Measurements from ENCODE around the gene PRG2.

DNA sequence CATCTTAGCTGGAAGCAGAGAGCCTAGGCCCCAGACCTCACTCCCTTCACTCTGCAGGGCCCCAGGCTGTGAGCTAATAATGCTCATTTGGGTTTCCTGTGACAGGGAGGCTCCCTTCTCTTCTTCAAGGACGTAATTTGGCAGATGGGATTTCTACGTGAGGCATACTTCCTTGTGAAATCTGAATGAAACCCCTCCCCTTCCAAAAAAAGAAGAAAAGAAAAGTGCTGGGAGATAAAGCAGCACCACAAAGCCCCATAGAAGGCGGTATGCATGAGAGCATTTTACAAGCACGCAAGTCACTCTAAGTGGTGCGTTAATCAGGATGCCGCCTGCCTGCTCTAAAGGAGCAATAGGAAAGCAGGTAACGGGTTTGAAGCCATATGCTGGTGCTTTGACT is 46.6 kb downstream of the PRG2 start:
- no peak for TF ChIP-seq EZH2phosphoT487 (IDR thresholded peaks at IDR 0.05; ENCODE audit: borderline replicate concordance, low read depth, low read length)
- TF ChIP-seq, protein P1, sequence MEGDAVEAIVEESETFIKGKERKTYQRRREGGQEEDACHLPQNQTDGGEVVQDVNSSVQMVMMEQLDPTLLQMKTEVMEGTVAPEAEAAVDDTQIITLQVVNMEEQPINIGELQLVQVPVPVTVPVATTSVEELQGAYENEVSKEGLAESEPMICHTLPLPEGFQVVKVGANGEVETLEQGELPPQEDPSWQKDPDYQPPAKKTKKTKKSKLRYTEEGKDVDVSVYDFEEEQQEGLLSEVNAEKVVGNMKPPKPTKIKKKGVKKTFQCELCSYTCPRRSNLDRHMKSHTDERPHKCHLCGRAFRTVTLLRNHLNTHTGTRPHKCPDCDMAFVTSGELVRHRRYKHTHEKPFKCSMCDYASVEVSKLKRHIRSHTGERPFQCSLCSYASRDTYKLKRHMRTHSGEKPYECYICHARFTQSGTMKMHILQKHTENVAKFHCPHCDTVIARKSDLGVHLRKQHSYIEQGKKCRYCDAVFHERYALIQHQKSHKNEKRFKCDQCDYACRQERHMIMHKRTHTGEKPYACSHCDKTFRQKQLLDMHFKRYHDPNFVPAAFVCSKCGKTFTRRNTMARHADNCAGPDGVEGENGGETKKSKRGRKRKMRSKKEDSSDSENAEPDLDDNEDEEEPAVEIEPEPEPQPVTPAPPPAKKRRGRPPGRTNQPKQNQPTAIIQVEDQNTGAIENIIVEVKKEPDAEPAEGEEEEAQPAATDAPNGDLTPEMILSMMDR (conservative IDR thresholded peaks at IDR 0.05; ENCODE audit: low read length) = no peak
